HG02798 (cell line): ENCODE data around the gene PTRH1.

Experiments
- ATAC-seq: cut with Tn5 transposase; IDR thresholded peaks from one replicate; pipeline ENCODE4 v1.9.1; 2021; ENCODE audit warnings: mild to moderate bottlenecking; ENCODE audit not compliant: unreplicated experiment, poor library complexity

PTRH1 gene

GRCh38 chr9:127673234-127673633, 42.2 kb downstream of the PTRH1 start:
- ATAC-seq = no peak

- no peak for ATAC-seq
Observed at GRCh38 chr9:127667906-127668305, 47.6 kb downstream of the PTRH1 start.

GRCh38 chr9:127667127-127667844, 48.2 kb downstream of the PTRH1 start:
- no peak for ATAC-seq

- ATAC-seq = no peak
Observed at GRCh38 chr9:127664678-127665507, 50.6 kb downstream of the PTRH1 start.

GRCh38 chr9:127664324-127664677, 51.2 kb downstream of the PTRH1 start:
- no peak for ATAC-seq
